Measurements from ENCODE around the gene MUL1. TPM values are rescaled to one million over a fixed set of nuclear protein-coding genes. Genes with fewer than 3 reads are reported as not detected.

Gene MUL1
- total and polyA plus RNA-seq, 10 donors, result 2.9 to 32.3 (median 21.1) TPM

- WGBS, 5 donors, result 74 to 89% (median 87%) methylated on average over 4 of the region's 4 CpGs
Observed at GRCh38 chr1:20479840-20480239, 28.1 kb downstream of the MUL1 start.

GRCh38 chr1:20478057-20478635 lies 29.8 kb downstream of the MUL1 start:
- no peaks in the 10 kb centered on the region for H3K36me3 ChIP-seq
- H3K4me1 ChIP-seq, result peaks cover 0 to 28% (median 14%) of the 10 kb centered on the region in 6 donors
- DNase-seq, result no peak
- 74 to 87% (median 83%) methylated on average over 5 of the region's 5 CpGs for WGBS, 5 donors
- peaks cover 0 to 100% (median 42%) of the 10 kb centered on the region in 7 donors for H3K27me3 ChIP-seq (replicated peaks in 1 of 7)
- intact Hi-C loops (cut with DNase I; ENCODE audit: low total_unique reads), result no loop called here
- no peak overlapping the region for H3K27ac ChIP-seq
- no peak overlapping the region for H3K4me3 ChIP-seq
- H3K9me3 ChIP-seq, result no peaks in the 10 kb centered on the region
- TF ChIP-seq POLR2A (IDR thresholded peaks at IDR 0.05) (no peak), CTCF (IDR thresholded peaks at IDR 0.05 in 8 of 11, conservative IDR thresholded peaks at IDR 0.05 in 3 of 11) (no peak), POLR2AphosphoS5 (IDR thresholded peaks at IDR 0.05) (no peak)

More at GRCh38 chr1:20479840-20480239, 28.1 kb downstream of the MUL1 start:
- Histone ChIP-seq H3K27ac (no peak overlapping the region), H3K27me3 (replicated peaks in 1 of 7) (peaks cover 6 to 100% (median 59%) of the 10 kb centered on the region in 7 donors), H3K4me3 (no peak overlapping the region), H3K4me1 (peaks cover 8 to 40% (median 30%) of the 10 kb centered on the region in 6 donors), H3K36me3 (no peaks in the 10 kb centered on the region), H3K9me3 (no peaks in the 10 kb centered on the region)
- no peak for DNase-seq
- TF ChIP-seq POLR2AphosphoS5 (IDR thresholded peaks at IDR 0.05), result no peak
- no peak for TF ChIP-seq POLR2A (IDR thresholded peaks at IDR 0.05)
- no peak for TF ChIP-seq CTCF (IDR thresholded peaks at IDR 0.05 in 8 of 11, conservative IDR thresholded peaks at IDR 0.05 in 3 of 11)
- intact Hi-C loops (cut with DNase I; ENCODE audit: low total_unique reads), result no loop called here

GRCh38 chr1:20477348-20478056 lies 30.4 kb downstream of the MUL1 start:
- Histone ChIP-seq H3K9me3 (no peaks in the 10 kb centered on the region), H3K27ac (no peak overlapping the region), H3K27me3 (replicated peaks in 1 of 7) (peaks cover 0 to 100% (median 41%) of the 10 kb centered on the region in 7 donors), H3K4me3 (no peak overlapping the region), H3K36me3 (no peaks in the 10 kb centered on the region), H3K4me1 (peaks cover 0 to 29% (median 12%) of the 10 kb centered on the region in 6 donors)
- 37 to 64% (median 55%) methylated on average over 10 of the region's 10 CpGs for WGBS, 5 donors
- no peak for TF ChIP-seq CTCF (IDR thresholded peaks at IDR 0.05 in 8 of 11, conservative IDR thresholded peaks at IDR 0.05 in 3 of 11)
- no peak for TF ChIP-seq POLR2AphosphoS5 (IDR thresholded peaks at IDR 0.05)
- no peak for TF ChIP-seq POLR2A (IDR thresholded peaks at IDR 0.05)
- DNase-seq, result no peak
- intact Hi-C loops (cut with DNase I; ENCODE audit: low total_unique reads), result no loop called here
